ELR (cell line): Measurements from ENCODE around the gene SLC24A1.
"Not testable (repeated sequence)": the region's sequence is repeated elsewhere in the genome, so short reads cannot be mapped to it uniquely, and the experiment has no call there.

ENCODE experiments used
- DNase-seq: peaks from one replicate; pipeline ENCODE4 v3.0.0-alpha.2; 2015; ENCODE audit warnings: low read depth

Gene SLC24A1

DNA sequence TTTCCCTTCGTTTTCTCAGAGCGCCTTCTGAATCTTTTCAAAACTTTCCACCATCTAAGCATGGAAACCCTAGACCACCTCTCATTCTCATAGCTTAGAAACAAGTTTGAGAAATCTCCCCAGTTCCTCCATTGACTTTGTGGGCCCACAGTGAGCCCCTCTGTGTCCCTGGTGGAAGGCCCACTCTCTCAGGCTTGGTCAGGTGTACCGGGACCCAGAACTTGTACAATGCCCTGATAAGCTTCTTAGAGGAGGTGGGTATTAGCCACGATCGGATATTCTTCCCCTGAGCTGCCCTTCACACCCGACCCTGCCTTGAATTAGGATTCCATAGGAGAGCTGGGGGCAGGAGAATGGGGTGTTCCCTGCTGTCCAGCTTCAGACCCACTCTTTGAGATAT lies at the start of gene SLC24A1:
Gene SLC24A1 (plus strand): TSS at position 301 of the 400 bp plus-strand sequence. CDS start 2,143 bp downstream, outside the sequence.
- DNase-seq: no peak

DNA sequence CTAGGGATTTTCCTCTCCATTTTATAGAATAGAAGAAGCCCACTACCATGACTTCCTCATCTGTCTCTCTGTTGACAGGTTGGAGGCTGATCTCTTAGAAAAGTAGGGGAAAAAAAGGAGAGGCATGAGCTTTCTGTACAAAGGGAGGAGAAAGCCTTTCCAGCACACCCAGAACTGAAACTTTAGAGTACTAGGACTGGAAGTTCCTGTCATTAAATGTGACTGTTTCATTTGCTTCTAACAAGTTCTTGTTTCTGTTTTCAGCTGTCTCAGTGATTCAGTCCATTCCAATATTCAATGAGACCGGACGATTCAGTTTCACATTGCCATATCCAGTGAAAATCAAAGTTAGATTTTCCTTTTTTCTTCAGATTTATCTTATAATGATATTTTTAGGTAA lies 49.8 kb upstream of the SLC24A1 start:
- no peak for DNase-seq

DNA sequence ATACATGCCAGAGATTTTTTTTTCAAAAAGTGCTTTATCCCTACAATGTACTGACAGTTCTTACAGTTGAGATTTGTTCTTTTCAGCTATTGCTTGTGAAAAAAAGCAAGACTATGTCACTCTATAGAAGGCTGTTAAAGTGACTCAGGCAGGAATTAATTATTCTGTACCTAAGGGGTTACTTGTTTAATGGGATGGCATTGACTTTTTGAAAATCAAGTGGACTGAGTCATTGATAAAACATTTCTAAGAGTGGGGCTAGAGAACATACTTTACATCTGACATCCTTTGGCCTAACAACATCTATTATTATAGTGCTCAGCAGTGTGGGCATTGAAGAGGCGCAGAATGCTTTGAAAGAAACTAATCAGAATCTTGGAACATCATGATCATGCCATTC lies 45.1 kb upstream of the SLC24A1 start:
- DNase-seq: peak; percentile 73

DNA sequence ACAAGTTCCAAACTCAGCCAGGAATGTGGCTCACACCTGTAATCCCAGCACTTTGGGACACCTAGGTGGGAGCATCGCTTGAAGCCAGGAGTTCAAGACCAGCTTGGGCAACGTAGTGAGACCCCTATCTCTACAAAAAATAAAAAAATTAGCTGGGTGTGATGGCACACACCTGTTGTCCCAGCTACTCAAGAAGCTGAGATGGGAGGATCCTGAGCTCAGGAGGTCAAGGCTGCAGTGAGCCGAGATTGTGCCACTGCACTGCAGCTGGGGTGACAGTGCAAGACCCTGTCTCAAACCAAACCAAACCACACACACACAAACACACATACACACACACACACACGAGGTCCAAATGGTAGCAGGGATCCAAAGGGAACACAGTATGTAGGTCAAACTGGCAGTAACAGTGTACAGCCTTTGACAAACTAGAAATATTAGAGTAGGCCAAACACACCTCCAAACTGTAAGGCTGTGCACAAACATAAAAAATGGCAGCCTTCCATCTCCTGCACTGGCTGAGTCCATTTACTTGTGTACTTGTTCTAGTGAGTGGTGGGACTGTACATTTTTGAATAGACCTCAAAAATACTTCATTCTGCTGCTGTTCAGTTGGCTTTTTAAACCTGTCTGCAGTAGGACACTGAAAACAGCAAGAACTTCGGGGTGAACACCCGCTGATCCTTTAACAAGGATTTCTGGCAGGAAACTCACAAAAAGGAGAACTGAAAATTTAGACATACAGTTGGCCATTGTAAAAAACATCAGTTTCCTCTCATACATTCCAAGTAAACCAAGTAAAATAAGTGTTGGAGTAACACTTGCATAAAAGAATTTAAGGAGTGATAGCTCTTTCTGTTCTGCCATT lies 44.4 kb upstream of the SLC24A1 start:
- no peak for DNase-seq

DNA sequence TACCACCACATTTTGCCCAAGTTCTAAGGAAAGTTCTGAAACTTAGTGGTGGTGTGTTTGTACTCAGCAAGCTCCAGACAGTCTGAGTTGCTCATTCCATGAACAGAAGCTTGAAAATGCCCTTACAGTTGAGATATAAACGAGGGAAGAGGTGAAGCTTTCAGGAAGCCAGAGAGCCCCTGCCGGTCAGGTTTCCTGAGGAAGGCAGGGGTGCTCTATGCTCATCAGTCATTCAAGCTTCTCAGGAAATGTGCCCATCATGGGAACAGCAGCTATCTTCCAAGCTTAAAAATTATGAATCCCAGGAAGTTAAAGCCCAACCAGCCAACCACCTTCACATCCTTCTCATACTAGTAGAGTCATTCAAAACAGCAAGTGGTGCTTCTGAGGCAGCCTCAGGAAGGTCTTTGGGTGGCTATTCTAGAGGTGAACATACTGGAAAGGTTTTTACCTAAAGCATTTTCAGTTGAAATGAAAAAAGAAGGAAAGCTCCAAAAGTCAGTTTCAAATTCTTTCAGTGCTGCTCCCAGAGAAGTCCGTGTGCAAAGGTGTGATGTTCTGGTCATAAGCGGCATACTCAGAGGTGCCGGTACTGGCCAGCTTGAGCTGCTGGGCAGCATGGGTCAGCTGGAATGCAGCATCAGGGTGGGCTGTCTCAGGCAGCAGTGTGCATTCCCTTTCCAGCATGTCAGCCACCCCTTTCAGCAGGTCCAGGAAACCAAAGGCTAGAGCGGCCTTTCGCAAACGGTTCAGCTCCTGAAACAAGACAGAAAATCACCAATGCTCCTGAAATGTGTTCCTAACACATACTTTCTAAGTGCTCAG lies 42.6 kb upstream of the SLC24A1 start:
- DNase-seq: peak; percentile 2

DNA sequence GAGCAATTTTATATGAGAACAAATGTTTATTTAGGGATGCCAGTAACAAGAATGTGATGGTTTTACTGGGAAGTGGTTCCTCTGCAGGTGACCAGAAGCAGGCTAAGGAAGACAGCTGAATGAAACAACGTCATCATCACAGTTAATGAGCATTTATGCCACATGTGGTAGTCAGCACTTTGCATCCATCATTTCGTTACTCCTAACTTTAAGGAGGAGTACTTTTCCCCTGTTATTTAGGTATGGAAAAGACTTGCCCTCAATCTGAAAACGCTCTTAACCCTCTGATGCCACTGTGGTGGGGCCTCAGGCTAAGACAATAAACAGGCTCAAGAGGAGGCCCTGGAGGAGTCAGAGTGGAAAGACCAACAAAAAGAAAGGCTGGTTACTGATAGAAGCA lies 42.0 kb upstream of the SLC24A1 start:
- DNase-seq: peak; percentile 5

DNA sequence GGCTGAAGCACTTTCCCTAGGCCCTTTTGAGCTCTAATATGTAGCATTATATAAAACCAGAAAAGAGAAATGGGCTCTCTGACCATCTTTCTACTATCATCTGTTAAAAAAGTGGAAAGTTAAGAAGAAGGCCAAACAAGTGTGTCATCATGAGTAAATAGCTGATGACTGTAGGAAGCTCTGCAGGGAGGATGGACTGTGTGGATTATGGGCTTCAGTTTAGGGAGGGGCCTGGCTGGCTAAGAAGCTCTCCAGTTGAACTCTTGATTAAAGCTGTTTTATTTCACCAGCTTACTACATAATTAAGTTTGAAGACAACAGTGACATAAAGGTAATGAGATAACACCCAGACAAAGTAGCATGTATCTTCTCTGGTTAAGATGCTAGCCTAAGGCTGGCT lies 41.5 kb upstream of the SLC24A1 start:
- DNase-seq: peak; percentile 83

DNA sequence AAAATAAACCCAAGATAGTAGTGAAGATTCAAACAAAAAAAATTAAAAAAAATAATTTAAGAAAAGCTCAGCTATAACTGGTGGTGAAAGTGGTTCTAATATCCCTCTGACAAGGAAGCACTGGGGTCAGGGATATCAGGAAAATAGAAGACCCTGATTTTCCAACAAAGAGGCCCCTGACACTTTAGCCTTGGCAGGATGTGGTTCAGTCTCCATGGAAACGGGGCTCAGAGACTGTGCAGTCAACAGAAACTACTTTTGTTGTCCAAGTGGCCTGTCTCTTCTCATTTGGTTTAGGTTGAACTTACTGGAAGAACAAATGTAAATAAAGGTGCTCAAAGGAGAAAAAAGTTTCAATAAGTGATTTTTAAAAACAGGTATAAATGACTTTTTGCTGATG lies 38.0 kb upstream of the SLC24A1 start:
- DNase-seq: peak; percentile 51

DNA sequence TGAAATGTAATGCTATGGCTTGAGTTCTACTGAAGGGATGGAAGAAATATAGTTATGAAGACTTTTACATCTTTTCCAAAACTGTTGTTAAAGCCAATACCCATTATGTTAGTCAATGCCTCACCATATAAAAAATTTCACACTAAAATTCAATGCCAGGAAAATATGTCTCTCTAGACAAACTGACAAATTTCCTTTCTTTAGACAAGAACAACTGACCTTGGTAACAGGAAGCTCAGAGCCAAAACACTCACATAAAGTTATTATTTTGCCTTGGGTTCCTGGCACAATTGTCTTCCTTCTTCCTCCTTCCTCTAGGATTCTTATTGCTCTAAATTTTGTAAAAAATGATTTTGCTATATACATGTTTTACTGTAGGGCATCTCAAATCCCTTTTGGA lies 37.5 kb upstream of the SLC24A1 start:
- no peak for DNase-seq

DNA sequence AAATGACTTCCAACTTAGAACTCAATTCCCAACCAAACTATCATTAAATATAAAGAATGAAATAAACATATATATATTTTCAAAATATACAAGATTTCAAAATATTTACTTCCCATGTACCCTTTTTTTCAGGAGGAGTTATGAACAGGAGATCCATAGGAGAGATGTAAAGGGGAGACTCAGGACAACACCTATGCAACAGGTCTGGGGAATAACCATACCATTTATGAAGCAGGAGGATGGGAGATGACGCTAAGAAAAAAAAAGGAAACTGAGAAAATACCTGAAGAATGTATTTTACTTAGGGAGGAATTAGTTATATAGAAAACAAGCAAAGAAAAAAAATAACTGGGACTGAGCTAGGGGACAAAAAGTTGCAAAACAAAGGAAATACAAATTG lies 34.6 kb upstream of the SLC24A1 start:
- DNase-seq: no peak

DNA sequence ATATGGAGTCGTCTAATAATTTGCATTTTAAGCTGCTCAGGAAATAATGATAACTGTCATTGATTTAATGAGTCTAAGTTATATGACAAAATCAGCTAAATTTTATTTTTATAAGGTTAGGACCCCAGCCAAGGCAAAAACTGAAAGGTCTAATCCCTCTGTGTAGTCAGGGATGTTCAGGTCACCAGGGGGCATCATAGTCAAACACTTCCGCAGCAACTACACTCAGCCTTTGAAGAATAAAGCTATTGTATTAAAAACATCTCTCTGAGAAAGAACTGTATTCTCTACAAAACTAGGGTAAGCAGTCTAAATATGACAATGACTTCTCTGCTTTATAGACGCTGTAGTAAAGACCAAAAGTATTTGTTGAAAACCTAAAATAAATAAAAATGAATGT lies 25.8 kb upstream of the SLC24A1 start:
- peak; percentile 23 for DNase-seq

DNA sequence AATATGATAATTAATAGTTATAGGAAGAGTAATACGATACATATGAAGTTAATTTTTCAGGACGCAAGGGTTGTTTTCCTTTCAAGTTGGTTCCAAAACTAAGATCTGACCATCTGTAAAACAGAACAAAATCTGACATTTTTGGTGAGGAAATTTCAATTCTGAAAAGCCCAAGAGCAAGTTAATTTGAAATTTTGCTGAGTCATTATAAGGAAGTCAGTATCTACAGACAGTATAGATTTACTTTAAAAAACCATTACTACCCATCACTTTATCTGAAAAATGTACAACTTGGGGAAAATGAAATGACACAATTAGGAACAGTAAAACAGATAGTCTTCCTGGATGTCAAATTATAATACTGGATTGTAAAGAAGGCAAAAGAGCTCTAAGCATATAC lies 23.3 kb upstream of the SLC24A1 start:
- no peak for DNase-seq

DNA sequence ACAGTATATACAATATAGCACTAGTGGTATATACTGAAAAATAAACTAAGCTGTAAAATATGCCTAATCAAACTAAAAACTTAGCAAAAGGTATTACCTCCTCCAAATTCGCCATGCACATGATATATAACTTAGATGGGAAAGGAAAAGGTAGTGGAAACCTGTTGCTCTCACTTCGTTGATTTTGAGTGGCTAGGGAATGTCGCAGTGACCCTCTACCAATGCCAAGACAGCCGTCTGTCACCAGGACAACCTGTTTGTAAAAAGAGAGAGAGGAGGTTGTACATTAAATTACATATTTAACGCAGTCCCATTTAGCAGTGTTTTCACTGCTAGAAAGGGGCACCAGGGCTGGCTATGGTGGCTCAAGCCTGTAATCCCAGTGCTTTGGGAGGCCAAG lies 22.1 kb upstream of the SLC24A1 start:
- no peak for DNase-seq

DNA sequence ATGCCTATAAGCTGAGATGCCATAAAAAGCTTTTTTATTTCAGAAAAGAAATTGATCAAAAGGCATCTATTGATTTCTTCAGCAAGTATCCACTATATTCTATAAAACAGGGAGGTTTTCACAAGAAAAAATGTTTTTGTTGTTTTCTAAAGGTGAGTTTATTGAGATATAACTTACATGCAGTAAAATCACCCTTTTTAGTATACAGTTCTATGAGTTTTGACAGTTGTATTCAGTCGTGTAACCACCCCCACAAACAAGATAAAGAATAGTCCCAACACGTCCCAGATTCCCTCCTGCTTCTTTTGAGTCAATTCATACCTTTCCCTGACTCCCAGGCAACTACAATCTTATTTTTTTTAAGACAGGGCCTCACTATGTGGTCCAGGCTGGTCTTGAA lies 18.6 kb upstream of the SLC24A1 start:
- DNase-seq: no peak

DNA sequence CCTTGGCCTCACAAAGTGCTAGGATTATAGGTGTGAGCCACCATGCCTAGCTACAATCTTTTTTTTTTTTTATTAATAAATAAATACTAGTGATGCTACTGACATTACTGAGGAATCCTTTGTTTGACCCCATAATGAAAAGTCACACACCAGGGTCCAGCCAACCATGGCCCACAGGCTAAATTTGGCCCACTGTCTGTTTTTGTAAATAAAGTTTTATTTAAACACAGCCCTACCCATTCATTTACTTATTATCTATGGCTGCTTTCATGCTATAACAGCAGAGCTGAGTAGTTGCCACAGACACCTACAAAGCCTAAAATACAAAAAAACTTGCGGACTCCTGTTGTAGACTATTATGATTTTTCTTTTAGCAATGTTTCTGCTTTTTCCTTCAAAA lies 18.2 kb upstream of the SLC24A1 start:
- no peak for DNase-seq

DNA sequence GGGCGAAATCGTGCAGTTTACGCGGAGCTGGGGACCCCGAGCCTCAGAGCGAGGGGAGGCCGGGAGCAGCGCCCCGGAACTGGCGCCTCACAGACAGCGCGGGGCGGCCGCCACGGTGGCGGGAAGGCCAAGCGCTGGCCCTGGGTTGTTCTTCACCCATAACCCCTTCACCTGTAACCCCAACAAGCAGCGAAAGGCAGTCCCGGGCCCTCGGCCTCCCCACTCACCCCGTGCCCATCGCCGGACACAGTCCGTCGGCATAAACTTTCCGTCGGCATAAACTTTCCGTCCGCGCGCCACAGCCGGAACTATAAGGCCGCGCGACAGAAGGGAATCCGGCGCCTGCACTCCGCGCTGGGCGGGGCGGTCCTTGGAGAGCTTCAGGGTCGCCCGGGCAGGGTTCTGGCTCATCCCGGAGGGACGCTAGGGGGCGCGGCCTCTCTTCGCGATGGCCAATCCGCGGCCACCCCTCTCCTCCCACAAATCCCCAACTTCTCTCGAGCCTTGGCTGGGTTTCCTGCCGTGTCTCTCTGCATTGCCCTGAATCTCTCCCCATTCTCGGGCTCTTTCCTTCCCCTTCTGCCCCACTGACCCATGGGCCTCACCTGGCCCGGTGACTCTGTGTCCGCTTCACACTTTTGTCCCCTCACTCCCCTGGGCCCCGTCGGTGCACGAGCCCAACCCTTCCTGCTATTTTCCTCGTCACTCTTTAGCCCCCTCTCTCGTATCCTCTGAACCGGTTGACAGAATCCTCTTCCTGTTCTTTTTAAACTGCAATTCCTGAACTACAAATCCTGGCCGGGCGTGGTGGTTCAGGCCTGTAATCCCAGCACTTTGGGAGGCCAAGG lies 10.6 kb upstream of the SLC24A1 start, which contains the start of gene INTS14:
Gene INTS14 (minus strand): TSS at position 261 of the 848 bp plus-strand sequence. CDS start 3,751 bp downstream, outside the sequence.
- DNase-seq: peak; percentile 97

DNA sequence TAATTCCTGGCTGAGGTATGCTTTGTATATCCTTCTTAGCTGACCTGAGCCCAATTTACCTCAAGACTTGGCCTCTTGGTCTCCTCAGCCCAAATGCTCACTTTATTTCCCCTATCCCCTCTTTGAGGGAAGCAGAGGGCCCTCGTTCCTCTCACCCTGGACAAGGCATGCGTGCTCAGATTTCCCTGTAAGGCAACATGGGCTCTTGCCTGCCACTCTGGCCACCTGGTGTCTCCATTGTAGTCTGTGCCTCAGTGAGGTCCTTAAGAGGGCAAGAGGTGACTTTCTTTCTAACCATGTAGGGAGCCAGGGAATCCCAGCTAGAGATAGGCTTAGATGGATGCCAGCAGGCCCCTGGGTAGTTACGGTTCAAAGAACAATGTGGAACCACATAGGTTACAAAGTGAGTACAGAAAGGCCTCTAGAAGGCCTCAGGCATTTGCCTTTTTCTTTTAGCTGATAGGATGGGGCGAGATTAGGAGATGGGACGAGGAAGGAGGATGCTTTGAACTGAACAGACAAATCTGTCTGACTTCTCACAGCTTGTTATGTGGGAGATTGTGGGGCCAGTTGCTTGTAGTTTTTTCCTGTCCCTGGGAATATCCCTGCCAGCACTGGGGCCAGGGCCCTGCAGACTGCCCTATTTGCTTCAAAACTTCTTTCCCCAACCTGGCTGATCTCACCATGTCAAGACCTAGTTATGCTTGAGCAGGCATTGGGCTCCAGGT lies 9.7 kb upstream of the SLC24A1 start:
- DNase-seq: peak; percentile 7

DNA sequence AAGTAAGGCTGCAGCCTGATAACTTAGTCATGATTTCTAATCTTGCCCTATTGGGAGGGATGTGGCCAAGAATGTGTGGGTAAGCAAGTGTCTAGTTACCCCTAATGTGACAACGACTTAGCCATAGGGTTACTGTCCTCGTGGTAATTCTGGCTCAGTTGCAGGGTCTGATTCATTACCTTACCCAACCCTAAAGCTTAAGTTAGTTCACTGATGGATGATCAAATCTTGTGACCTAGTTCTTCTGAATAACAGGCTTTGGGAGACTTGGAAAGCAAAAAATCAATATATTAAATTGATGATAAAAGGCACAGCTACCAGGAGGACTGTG lies 9.2 kb upstream of the SLC24A1 start:
- DNase-seq: peak; percentile 15

DNA sequence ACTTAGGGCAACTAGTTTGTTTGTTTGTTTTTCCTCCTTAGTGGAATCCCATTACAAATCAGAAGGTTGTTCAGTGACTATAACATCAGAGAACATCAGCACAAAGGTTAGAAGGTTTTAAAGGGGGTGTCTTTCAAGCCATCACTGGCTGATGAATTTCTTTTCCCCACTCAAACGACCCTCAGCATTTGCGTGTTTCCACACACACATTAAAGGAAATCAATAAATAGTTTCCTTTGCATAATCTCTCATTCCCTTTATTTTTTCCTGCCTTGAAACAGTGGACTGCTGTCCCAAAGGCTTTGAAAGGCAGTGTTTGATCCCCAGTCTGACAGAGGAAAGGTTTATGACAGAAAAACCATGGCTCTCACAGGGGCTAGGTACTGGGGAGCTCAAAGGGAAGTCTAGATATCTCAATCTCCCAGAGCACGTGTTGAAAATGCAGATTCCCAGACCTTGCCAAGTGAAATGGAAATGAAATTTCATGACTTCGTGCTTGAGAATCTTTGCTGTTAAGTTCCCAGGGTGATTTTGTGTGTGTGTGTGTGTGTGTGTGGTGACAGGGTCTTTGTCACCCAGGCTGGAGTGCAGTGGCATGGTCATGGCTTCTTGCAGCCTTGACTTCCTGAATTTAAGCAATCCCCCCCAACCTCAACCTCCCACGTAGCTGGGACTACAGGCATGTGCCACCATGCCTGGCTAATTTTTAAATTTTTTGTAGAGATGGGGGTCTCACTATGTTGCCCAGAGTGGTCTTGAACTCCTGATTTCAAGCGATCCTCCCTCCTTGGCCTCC lies 8.6 kb upstream of the SLC24A1 start:
- DNase-seq: no peak

DNA sequence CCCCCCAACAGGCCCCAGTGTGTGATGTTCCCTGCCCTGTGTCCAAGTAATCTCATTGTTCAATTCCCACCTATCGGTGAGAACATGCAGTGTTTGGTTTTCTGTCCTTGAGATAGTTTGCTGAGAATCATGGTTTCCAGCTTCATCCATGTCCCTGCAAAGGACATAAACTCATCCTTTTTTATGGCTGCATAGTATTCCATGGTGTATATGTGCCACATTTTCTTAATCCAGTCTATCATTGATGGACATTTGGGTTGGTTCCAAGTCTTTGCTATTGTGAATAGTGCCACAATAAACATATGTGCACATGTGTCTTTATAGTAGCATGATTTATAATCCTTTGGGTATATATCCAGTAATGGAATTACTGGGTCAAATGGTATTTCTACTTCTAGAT lies 5.9 kb upstream of the SLC24A1 start:
- not testable (repeated sequence) for DNase-seq
